GM23338 (cell line): ENCODE measurements around the gene GSG1L. TPM values are rescaled to one million over a fixed set of nuclear protein-coding genes. Genes with fewer than 3 reads are reported as not detected.

Experiments
- ATAC-seq: fragments of 200-7000 bp; cut with Tn5 transposase; 3 replicates; pipeline ENCODE4 v1.9.1; 2020
- DNase-seq: peaks from one replicate; pipeline ENCODE4 v3.0.0-alpha.2; 2015; ENCODE audit warnings: low spot score
- H2AFZ ChIP-seq: fragments of 200-600 bp; sonication (generic); 2 replicates; pipeline ENCODE4 v1.8.0; 2016; ENCODE audit warnings: antibody characterized with exemption, mild to moderate bottlenecking, moderate library complexity
- H3F3A ChIP-seq: fragments of 200-600 bp; sonication (generic); replicated peaks from 2 replicates; pipeline ENCODE4 v1.8.0; 2017; ENCODE audit warnings: antibody characterized with exemption, mixed run types, low read depth
- H3K27ac ChIP-seq: fragments of 200-600 bp; sonication (generic); 2 replicates; pipeline ENCODE4 v1.6.1; 2016; ENCODE audit warnings: low read depth
- H3K27me3 ChIP-seq: fragments of 200-600 bp; sonication (generic); 2 replicates; pipeline ENCODE4 v1.8.0; 2016; ENCODE audit warnings: mild to moderate bottlenecking, mixed run types, moderate library complexity; ENCODE audit not compliant: insufficient read depth
- H3K36me3 ChIP-seq: fragments of 200-600 bp; sonication (generic); 2 replicates; pipeline ENCODE4 v1.8.0; 2016; ENCODE audit warnings: mild to moderate bottlenecking; ENCODE audit not compliant: insufficient read depth
- H3K4me1 ChIP-seq: fragments of 200-600 bp; sonication (generic); 2 replicates; pipeline ENCODE4 v1.8.0; 2016; ENCODE audit warnings: mild to moderate bottlenecking, moderate library complexity; ENCODE audit not compliant: insufficient read depth
- H3K4me2 ChIP-seq: fragments of 200-600 bp; sonication (generic); 2 replicates; pipeline ENCODE4 v1.7.1; 2017; ENCODE audit warnings: mixed run types
- H3K4me3 ChIP-seq: fragments of 200-600 bp; sonication (generic); 2 replicates; pipeline ENCODE4 v1.6.1; 2016; ENCODE audit warnings: mixed run types
- H3K79me2 ChIP-seq: fragments of 200-600 bp; sonication (generic); replicated peaks from 2 replicates; pipeline ENCODE4 v1.8.0; 2017; ENCODE audit warnings: mild to moderate bottlenecking; ENCODE audit not compliant: insufficient read depth
- H3K9me2 ChIP-seq: fragments of 200-600 bp; sonication (generic); 2 replicates; pipeline ENCODE4 v1.8.0; 2017; ENCODE audit not compliant: insufficient read depth
- H4K20me1 ChIP-seq: fragments of 200-600 bp; sonication (generic); replicated peaks from 2 replicates; pipeline ENCODE4 v1.8.0; 2017; ENCODE audit warnings: mild to moderate bottlenecking; ENCODE audit not compliant: insufficient read depth
- H3K27ac Mint-ChIP-seq: 2 replicates; pipeline ENCODE4 v1.8.0; 2020; ENCODE audit warnings: inconsistent platforms, mild to moderate bottlenecking, moderate library complexity, mixed read lengths
- H3K27me3 Mint-ChIP-seq: 3 replicates; pipeline ENCODE4 v1.8.0; 2022; ENCODE audit warnings: low read depth, mild to moderate bottlenecking, moderate library complexity, mixed read lengths, inconsistent platforms; ENCODE audit not compliant: insufficient read depth, poor library complexity
- H3K36me3 Mint-ChIP-seq: 3 replicates; pipeline ENCODE4 v1.8.0; 2021; ENCODE audit warnings: low read depth, mild to moderate bottlenecking, inconsistent platforms, moderate library complexity, mixed read lengths
- H3K4me1 Mint-ChIP-seq: 3 replicates; pipeline ENCODE4 v1.8.0; 2020; ENCODE audit warnings: mild to moderate bottlenecking, inconsistent platforms, mixed read lengths
- H3K4me3 Mint-ChIP-seq: 3 replicates; pipeline ENCODE4 v1.8.0; 2021; ENCODE audit warnings: moderate library complexity, mild to moderate bottlenecking, inconsistent platforms, mixed read lengths
- H3K9me3 Mint-ChIP-seq: 3 replicates; pipeline ENCODE4 v1.8.0; 2020; ENCODE audit warnings: moderate library complexity, mild to moderate bottlenecking, inconsistent platforms, mixed read lengths
- CREB1 ChIP-seq: fragments of 250-450 bp; sonication (Bioruptor Pico); IDR thresholded peaks from 2 replicates; pipeline ENCODE4 v1.5.0; 2020; ENCODE audit warnings: low read depth, mild to moderate bottlenecking, moderate library complexity
- ETS1 ChIP-seq: IDR thresholded peaks from 2 replicates; pipeline ENCODE4 v1.6.1; 2016; ENCODE audit warnings: antibody characterized with exemption
- EZH2 ChIP-seq: fragments of 200-600 bp; sonication (generic); IDR thresholded peaks from one replicate; pipeline ENCODE4 v1.8.0; 2017; ENCODE audit warnings: antibody characterized with exemption, mild to moderate bottlenecking, low read depth; ENCODE audit not compliant: unreplicated experiment
- EZH2phosphoT487 ChIP-seq: fragments of 200-600 bp; sonication (generic); IDR thresholded peaks from one replicate; pipeline ENCODE4 v1.8.1; 2018; ENCODE audit warnings: antibody characterized with exemption; ENCODE audit not compliant: unreplicated experiment
- JUNB ChIP-seq: IDR thresholded peaks from one replicate; pipeline ENCODE4 v1.6.1; 2016; ENCODE audit warnings: antibody characterized with exemption; ENCODE audit not compliant: unreplicated experiment
- NANOG ChIP-seq: IDR thresholded peaks from 2 replicates; pipeline ENCODE4 v1.6.1; 2016; ENCODE audit warnings: antibody characterized with exemption, borderline replicate concordance
- POLR2AphosphoS5 ChIP-seq: IDR thresholded peaks from 2 replicates; pipeline ENCODE4 v1.6.1; 2016; ENCODE audit warnings: antibody characterized with exemption, low read depth
- STAT1 ChIP-seq: IDR thresholded peaks from one replicate; pipeline ENCODE4 v1.6.1; 2016; ENCODE audit warnings: antibody characterized with exemption; ENCODE audit not compliant: unreplicated experiment
- ZNF114 ChIP-seq: fragments of 250-450 bp; sonication (Bioruptor Pico); IDR thresholded peaks from 2 replicates; pipeline ENCODE4 v1.5.0; 2020; ENCODE audit warnings: mild to moderate bottlenecking, moderate library complexity
- ZNF331 ChIP-seq: fragments of 250-450 bp; sonication (Bioruptor Pico); IDR thresholded peaks from 2 replicates; pipeline ENCODE4 v1.5.0; 2020; ENCODE audit warnings: low read depth, mild to moderate bottlenecking, moderate library complexity
- ZNF462 ChIP-seq: fragments of 250-450 bp; sonication (Bioruptor Pico); IDR thresholded peaks from 2 replicates; pipeline ENCODE4 v1.5.0; 2020; ENCODE audit warnings: mild to moderate bottlenecking, moderate library complexity
- polyA plus RNA-seq: library from polyadenylated mRNA; unstranded; fragments of >200 nt; fragmentation: Nextera tagmentation; extraction: Ambion mirVana; gene quantifications from 2 replicates; pipeline ENCODE4 v1.2.1, GENCODE V29; 2016
- total RNA-seq: library from RNA; depleted of rRNA; stranded (reverse); fragments of >200 nt; shearing (Covaris generic); gene quantifications from 2 replicates; pipeline ENCODE4 v1.2.3, GENCODE V29; 2014
- TF ChIP-seq, protein P1 (sequence below), 2 experiments: fragments of 200-600 bp in 1 of 2; sonication (generic) in 1 of 2; conservative IDR thresholded peaks; 2 replicates each; pipeline versions ENCODE4 v1.5.1 to v1.6.1; 2016 to 2017; ENCODE audit warnings: antibody characterized with exemption in 2 of 2, low read depth in 2 of 2, mild to moderate bottlenecking in 2 of 2, moderate library complexity in 1 of 2

Gene GSG1L
- total and polyA plus RNA-seq, 2 experiments from 2014 or later: 0.36 to 0.63 TPM

GRCh38 chr16:27966756-27967155 lies 96.8 kb downstream of the GSG1L start (continued):
- TF ChIP-seq NANOG (no peak), EZH2phosphoT487 (no peak)
- TF ChIP-seq, protein P1, sequence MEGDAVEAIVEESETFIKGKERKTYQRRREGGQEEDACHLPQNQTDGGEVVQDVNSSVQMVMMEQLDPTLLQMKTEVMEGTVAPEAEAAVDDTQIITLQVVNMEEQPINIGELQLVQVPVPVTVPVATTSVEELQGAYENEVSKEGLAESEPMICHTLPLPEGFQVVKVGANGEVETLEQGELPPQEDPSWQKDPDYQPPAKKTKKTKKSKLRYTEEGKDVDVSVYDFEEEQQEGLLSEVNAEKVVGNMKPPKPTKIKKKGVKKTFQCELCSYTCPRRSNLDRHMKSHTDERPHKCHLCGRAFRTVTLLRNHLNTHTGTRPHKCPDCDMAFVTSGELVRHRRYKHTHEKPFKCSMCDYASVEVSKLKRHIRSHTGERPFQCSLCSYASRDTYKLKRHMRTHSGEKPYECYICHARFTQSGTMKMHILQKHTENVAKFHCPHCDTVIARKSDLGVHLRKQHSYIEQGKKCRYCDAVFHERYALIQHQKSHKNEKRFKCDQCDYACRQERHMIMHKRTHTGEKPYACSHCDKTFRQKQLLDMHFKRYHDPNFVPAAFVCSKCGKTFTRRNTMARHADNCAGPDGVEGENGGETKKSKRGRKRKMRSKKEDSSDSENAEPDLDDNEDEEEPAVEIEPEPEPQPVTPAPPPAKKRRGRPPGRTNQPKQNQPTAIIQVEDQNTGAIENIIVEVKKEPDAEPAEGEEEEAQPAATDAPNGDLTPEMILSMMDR (conservative IDR thresholded peaks at IDR 0.05; ENCODE audit: low read depth in 2 of 2): no peak

DNA sequence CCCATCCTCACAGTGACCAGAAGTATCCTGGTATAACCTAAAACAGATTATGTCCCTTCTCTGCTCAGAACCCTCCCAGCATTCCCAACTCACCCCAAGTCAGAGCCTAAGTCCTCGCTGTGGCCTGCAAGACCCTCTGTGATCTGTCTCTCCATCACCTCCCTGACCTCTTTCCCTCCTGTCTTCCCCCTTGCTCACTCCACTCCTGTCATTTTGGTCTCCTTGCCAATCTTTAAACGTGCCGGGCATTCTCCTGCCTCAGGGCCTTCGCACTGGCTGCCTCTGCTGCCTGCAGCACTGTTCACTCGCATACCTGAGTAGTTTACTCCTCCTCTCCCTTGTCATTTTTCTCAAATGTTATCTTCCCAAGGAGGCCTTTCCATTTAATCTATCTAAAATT lies 97.7 kb downstream of the GSG1L start:
- Mint-ChIP-seq H3K36me3 (no peaks in the 10 kb centered on the region), H3K27me3 (peaks cover 6% of the 10 kb centered on the region), H3K27ac (no peak overlapping the region), H3K9me3 (no peaks in the 10 kb centered on the region), H3K4me3 (no peak overlapping the region), H3K4me1 (no peaks in the 10 kb centered on the region)
- H3K36me3 ChIP-seq: no peaks in the 10 kb centered on the region
- no peak overlapping the region for H3K4me3 ChIP-seq
- no peak overlapping the region for H3K27ac ChIP-seq
- DNase-seq (no peak), ATAC-seq (no peak)
- no peaks in the 10 kb centered on the region for H3F3A ChIP-seq
- no peaks in the 10 kb centered on the region for H3K27me3 ChIP-seq
- H3K9me2 ChIP-seq: no peaks in the 10 kb centered on the region
- H4K20me1 ChIP-seq: no peaks in the 10 kb centered on the region
- H3K79me2 ChIP-seq: no peaks in the 10 kb centered on the region
- TF ChIP-seq JUNB (no peak), POLR2AphosphoS5 (no peak), ZNF462 (CRISPR knock-in tag) (no peak), CREB1 (CRISPR knock-in tag) (no peak), EZH2 (no peak), ZNF331 (no peak), STAT1 (no peak), ETS1 (no peak), ZNF114 (CRISPR knock-in tag) (no peak), EZH2phosphoT487 (no peak)
- TF ChIP-seq, protein P1 (conservative IDR thresholded peaks at IDR 0.05; ENCODE audit: low read depth in 2 of 2): no peak
- H3K4me1 ChIP-seq: no peaks in the 10 kb centered on the region
- H2AFZ ChIP-seq: no peak overlapping the region
- H3K4me2 ChIP-seq: no peak overlapping the region
